MM.1S (cell line): Measurements from ENCODE around the gene IER5.

Source experiments
- EZH2 ChIP-seq: fragments of 300-600 bp; sonication (generic); optimal IDR thresholded peaks from 2 replicates; pipeline ENCODE3; 2017; ENCODE audit warnings: low read depth, mild to moderate bottlenecking, antibody characterized with exemption, low read length, mixed read lengths
- TF ChIP-seq, protein P1 (sequence below): fragments of 300-600 bp; sonication (generic); IDR thresholded peaks from 2 replicates; pipeline ENCODE4 v1.5.1; 2016; ENCODE audit warnings: antibody characterized with exemption, low read length, mixed read lengths

DNA sequence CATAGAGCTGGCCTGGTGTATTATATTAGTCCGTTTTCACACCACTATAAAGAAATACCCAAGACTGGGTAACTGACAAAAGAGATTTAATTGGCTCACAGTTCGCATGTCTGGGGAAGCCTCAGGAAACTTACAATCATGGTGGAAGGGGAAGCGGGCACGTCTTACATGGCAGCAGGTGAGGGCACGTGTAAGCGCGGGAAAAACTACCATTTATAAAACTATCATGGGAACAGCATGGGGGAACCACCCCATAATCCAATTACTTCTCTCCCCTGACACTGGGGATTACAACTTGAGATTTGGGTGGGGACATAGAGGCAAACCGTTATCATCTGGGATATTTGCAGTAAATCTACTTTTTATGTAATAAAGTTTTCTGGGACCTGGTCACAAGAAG lies 6.8 kb downstream of the IER5 start:
- TF ChIP-seq, protein P1, sequence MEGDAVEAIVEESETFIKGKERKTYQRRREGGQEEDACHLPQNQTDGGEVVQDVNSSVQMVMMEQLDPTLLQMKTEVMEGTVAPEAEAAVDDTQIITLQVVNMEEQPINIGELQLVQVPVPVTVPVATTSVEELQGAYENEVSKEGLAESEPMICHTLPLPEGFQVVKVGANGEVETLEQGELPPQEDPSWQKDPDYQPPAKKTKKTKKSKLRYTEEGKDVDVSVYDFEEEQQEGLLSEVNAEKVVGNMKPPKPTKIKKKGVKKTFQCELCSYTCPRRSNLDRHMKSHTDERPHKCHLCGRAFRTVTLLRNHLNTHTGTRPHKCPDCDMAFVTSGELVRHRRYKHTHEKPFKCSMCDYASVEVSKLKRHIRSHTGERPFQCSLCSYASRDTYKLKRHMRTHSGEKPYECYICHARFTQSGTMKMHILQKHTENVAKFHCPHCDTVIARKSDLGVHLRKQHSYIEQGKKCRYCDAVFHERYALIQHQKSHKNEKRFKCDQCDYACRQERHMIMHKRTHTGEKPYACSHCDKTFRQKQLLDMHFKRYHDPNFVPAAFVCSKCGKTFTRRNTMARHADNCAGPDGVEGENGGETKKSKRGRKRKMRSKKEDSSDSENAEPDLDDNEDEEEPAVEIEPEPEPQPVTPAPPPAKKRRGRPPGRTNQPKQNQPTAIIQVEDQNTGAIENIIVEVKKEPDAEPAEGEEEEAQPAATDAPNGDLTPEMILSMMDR = no peak
- TF ChIP-seq EZH2 = no peak
